ENCODE results near the gene NT5DC3. TPM values are rescaled to one million over a fixed set of nuclear protein-coding genes. Genes with fewer than 3 reads are reported as not detected.

The NT5DC3 gene
- total RNA-seq, 2 donors from 2014 or later: 6.7 to 7.4 TPM

- no peak overlapping the region for H3K27ac Mint-ChIP-seq
These were observed 10.2 kb downstream of the NT5DC3 start for GRCh38 chr12:103830730-103831320.

GRCh38 chr12:103830025-103830725, 10.9 kb downstream of the NT5DC3 start:
- no peak overlapping the region for H3K4me3 Mint-ChIP-seq
- H3K27ac Mint-ChIP-seq: no peak overlapping the region
- no peaks in the 10 kb centered on the region for H3K27me3 Mint-ChIP-seq
- no peak for ATAC-seq (replicated peaks)
- H3K36me3 Mint-ChIP-seq (ENCODE audit: low read depth): no peaks in the 10 kb centered on the region
- no peaks in the 10 kb centered on the region for H3K9me3 Mint-ChIP-seq
- H3K4me1 Mint-ChIP-seq: no peaks in the 10 kb centered on the region

More at GRCh38 chr12:103830730-103831320, 10.2 kb downstream of the NT5DC3 start:
- H3K27me3 Mint-ChIP-seq: no peaks in the 10 kb centered on the region
- ATAC-seq (replicated peaks): no peak
- no peaks in the 10 kb centered on the region for H3K36me3 Mint-ChIP-seq (ENCODE audit: low read depth)
- no peak overlapping the region for H3K4me3 Mint-ChIP-seq
- H3K9me3 Mint-ChIP-seq: no peaks in the 10 kb centered on the region
- H3K4me1 Mint-ChIP-seq: no peaks in the 10 kb centered on the region

GRCh38 chr12:103829092-103829491, 11.9 kb downstream of the NT5DC3 start:
- H3K36me3 Mint-ChIP-seq (ENCODE audit: low read depth): no peaks in the 10 kb centered on the region
- H3K9me3 Mint-ChIP-seq: no peaks in the 10 kb centered on the region
- no peak overlapping the region for H3K4me3 Mint-ChIP-seq
- H3K4me1 Mint-ChIP-seq: no peaks in the 10 kb centered on the region
- no peak overlapping the region for H3K27ac Mint-ChIP-seq
- no peaks in the 10 kb centered on the region for H3K27me3 Mint-ChIP-seq
- ATAC-seq (replicated peaks): no peak

GRCh38 chr12:103827911-103828391, 13.1 kb downstream of the NT5DC3 start:
- no peak for ATAC-seq (replicated peaks)
- Mint-ChIP-seq H3K27me3 (no peaks in the 10 kb centered on the region), H3K9me3 (no peaks in the 10 kb centered on the region), H3K4me1 (no peaks in the 10 kb centered on the region), H3K27ac (no peak overlapping the region), H3K4me3 (no peak overlapping the region), H3K36me3 (ENCODE audit: low read depth) (no peaks in the 10 kb centered on the region)

- no peak overlapping the region for H3K27ac Mint-ChIP-seq
- H3K9me3 Mint-ChIP-seq: no peaks in the 10 kb centered on the region
- no peak overlapping the region for H3K4me3 Mint-ChIP-seq
- no peaks in the 10 kb centered on the region for H3K4me1 Mint-ChIP-seq
- peaks cover 4% of the 10 kb centered on the region for H3K36me3 Mint-ChIP-seq (ENCODE audit: low read depth)
- H3K27me3 Mint-ChIP-seq: no peaks in the 10 kb centered on the region
- no peak for ATAC-seq (replicated peaks)
These were observed 16.2 kb downstream of the NT5DC3 start for GRCh38 chr12:103824845-103825244.

GRCh38 chr12:103824290-103824689, 16.7 kb downstream of the NT5DC3 start:
- no peak for ATAC-seq (replicated peaks)
- Mint-ChIP-seq H3K9me3 (no peaks in the 10 kb centered on the region), H3K4me3 (no peak overlapping the region), H3K27me3 (no peaks in the 10 kb centered on the region), H3K36me3 (ENCODE audit: low read depth) (peaks cover 4% of the 10 kb centered on the region), H3K4me1 (no peaks in the 10 kb centered on the region), H3K27ac (no peak overlapping the region)

- Mint-ChIP-seq H3K9me3 (no peaks in the 10 kb centered on the region), H3K27ac (no peak overlapping the region), H3K27me3 (no peaks in the 10 kb centered on the region), H3K36me3 (ENCODE audit: low read depth) (peaks cover 4% of the 10 kb centered on the region), H3K4me3 (no peak overlapping the region), H3K4me1 (no peaks in the 10 kb centered on the region)
- no peak for ATAC-seq (replicated peaks)
These were observed 17.2 kb downstream of the NT5DC3 start for GRCh38 chr12:103823871-103824270.

- Mint-ChIP-seq H3K27ac (no peak overlapping the region), H3K4me3 (no peak overlapping the region), H3K9me3 (no peaks in the 10 kb centered on the region), H3K36me3 (ENCODE audit: low read depth) (peaks cover 4% of the 10 kb centered on the region), H3K27me3 (no peaks in the 10 kb centered on the region), H3K4me1 (no peaks in the 10 kb centered on the region)
- no peak for ATAC-seq (replicated peaks)
These were observed 19.3 kb downstream of the NT5DC3 start for GRCh38 chr12:103821773-103822172.

GRCh38 chr12:103820881-103821489, 20.0 kb downstream of the NT5DC3 start:
- no peak for ATAC-seq (replicated peaks)
- Mint-ChIP-seq H3K27me3 (no peaks in the 10 kb centered on the region), H3K9me3 (no peaks in the 10 kb centered on the region), H3K36me3 (ENCODE audit: low read depth) (peaks cover 4% of the 10 kb centered on the region), H3K27ac (no peak overlapping the region), H3K4me1 (no peaks in the 10 kb centered on the region), H3K4me3 (no peak overlapping the region)

GRCh38 chr12:103820361-103820760, 20.7 kb downstream of the NT5DC3 start:
- Mint-ChIP-seq H3K4me3 (no peak overlapping the region), H3K36me3 (ENCODE audit: low read depth) (peaks cover 4% of the 10 kb centered on the region), H3K9me3 (no peaks in the 10 kb centered on the region), H3K4me1 (no peaks in the 10 kb centered on the region), H3K27ac (no peak overlapping the region), H3K27me3 (no peaks in the 10 kb centered on the region)
- no peak for ATAC-seq (replicated peaks)

- ATAC-seq (replicated peaks): no peak
- Mint-ChIP-seq H3K9me3 (no peaks in the 10 kb centered on the region), H3K4me3 (no peak overlapping the region), H3K27ac (no peak overlapping the region), H3K36me3 (ENCODE audit: low read depth) (peaks cover 6% of the 10 kb centered on the region), H3K4me1 (no peaks in the 10 kb centered on the region), H3K27me3 (no peaks in the 10 kb centered on the region)
These were observed 21.1 kb downstream of the NT5DC3 start for GRCh38 chr12:103819892-103820291.

- no peak for ATAC-seq (replicated peaks)
- no peaks in the 10 kb centered on the region for H3K27me3 Mint-ChIP-seq
- no peaks in the 10 kb centered on the region for H3K4me1 Mint-ChIP-seq
- H3K9me3 Mint-ChIP-seq: no peaks in the 10 kb centered on the region
- H3K36me3 Mint-ChIP-seq (ENCODE audit: low read depth): peaks cover 12% of the 10 kb centered on the region
- H3K27ac Mint-ChIP-seq: no peak overlapping the region
- no peak overlapping the region for H3K4me3 Mint-ChIP-seq
These were observed 21.7 kb downstream of the NT5DC3 start for GRCh38 chr12:103819312-103819711.

- peaks cover 27% of the 10 kb centered on the region for H3K36me3 Mint-ChIP-seq (ENCODE audit: low read depth)
- no peak overlapping the region for H3K27ac Mint-ChIP-seq
- no peaks in the 10 kb centered on the region for H3K4me1 Mint-ChIP-seq
- ATAC-seq (replicated peaks): no peak
- H3K9me3 Mint-ChIP-seq: no peaks in the 10 kb centered on the region
- no peaks in the 10 kb centered on the region for H3K27me3 Mint-ChIP-seq
- no peak overlapping the region for H3K4me3 Mint-ChIP-seq
These were observed 23.2 kb downstream of the NT5DC3 start for GRCh38 chr12:103817791-103818190.

- H3K4me1 Mint-ChIP-seq: no peaks in the 10 kb centered on the region
- H3K27ac Mint-ChIP-seq: no peak overlapping the region
These were observed 24.4 kb downstream of the NT5DC3 start for GRCh38 chr12:103816663-103817062.

GRCh38 chr12:103814436-103814835, 26.6 kb downstream of the NT5DC3 start:
- Mint-ChIP-seq H3K9me3 (no peaks in the 10 kb centered on the region), H3K4me1 (no peaks in the 10 kb centered on the region), H3K36me3 (ENCODE audit: low read depth) (peaks cover 36% of the 10 kb centered on the region), H3K27me3 (no peaks in the 10 kb centered on the region), H3K4me3 (no peak overlapping the region), H3K27ac (no peak overlapping the region)
- no peak for ATAC-seq (replicated peaks)

More at GRCh38 chr12:103816663-103817062, 24.4 kb downstream of the NT5DC3 start:
- Mint-ChIP-seq H3K9me3 (no peaks in the 10 kb centered on the region), H3K36me3 (ENCODE audit: low read depth) (peaks cover 33% of the 10 kb centered on the region), H3K27me3 (no peaks in the 10 kb centered on the region), H3K4me3 (no peak overlapping the region)
- ATAC-seq (replicated peaks): no peak
